Left ventricle myocardium inferior (tissue), 1 donor: ENCODE measurements around the gene FERMT2. TPM values are rescaled to one million over a fixed set of nuclear protein-coding genes. Genes with fewer than 3 reads are reported as not detected.

Experiments used
- DNase-seq: peaks from one replicate; pipeline ENCODE4 v3.0.0-alpha.2; 2020
- H3K27ac ChIP-seq: fragments of 200-600 bp; replicated peaks from 2 replicates; pipeline ENCODE4 v1.8.0; 2021
- H3K27me3 ChIP-seq: fragments of 200-600 bp; 2 replicates; pipeline ENCODE4 v1.8.0; 2021; ENCODE audit warnings: low read depth
- H3K36me3 ChIP-seq: fragments of 200-600 bp; 2 replicates; pipeline ENCODE4 v1.8.0; 2021
- H3K4me1 ChIP-seq: fragments of 200-600 bp; 2 replicates; pipeline ENCODE4 v1.8.0; 2021
- H3K4me3 ChIP-seq: fragments of 200-600 bp; 2 replicates; pipeline ENCODE4 v1.8.0; 2021; ENCODE audit warnings: mild to moderate bottlenecking, moderate library complexity
- H3K9me3 ChIP-seq: fragments of 200-600 bp; replicated peaks from 2 replicates; pipeline ENCODE4 v1.8.0; 2021
- CTCF ChIP-seq: fragments of 200-600 bp; IDR thresholded peaks from 2 replicates; pipeline ENCODE4 v1.8.0; 2021; ENCODE audit warnings: antibody characterized with exemption, mild to moderate bottlenecking, borderline replicate concordance
- intact Hi-C: fragments of 100-400 bp; cut with micrococcal nuclease; formaldehyde crosslinking; loops from one replicate; pipeline ENCODE4 v1.11.0; 2022
- total RNA-seq: library from RNA; stranded (reverse); fragmentation: NEBNext Ultra II Directional; extraction: Animal tissue kit (Norgen Biotek cat#: 25700); gene quantifications from one replicate; pipeline ENCODE4 v1.2.1, GENCODE V29; 2021
- donor health status: DM: no; HTN: yes; CAD: no; lungs with severe emphysema.

Gene FERMT2
- total RNA-seq, 1 donor from 2014 or later: 91.9 TPM

- Histone ChIP-seq H3K27me3 (no peaks in the 10 kb centered on the region), H3K27ac (peak overlapping the region; percentile 70), H3K36me3 (no peaks in the 10 kb centered on the region), H3K9me3 (no peaks in the 10 kb centered on the region), H3K4me1 (peaks cover 22% of the 10 kb centered on the region), H3K4me3 (no peak overlapping the region)
- TF ChIP-seq CTCF: peak; percentile 78
- intact Hi-C loops: loop anchor here (5.0 kb wide), 1 partner anchor 139 kb away; no protein-coding TSS in a partner anchor
- DNase-seq: peak; percentile 29
Observed at GRCh38 chr14:52961060-52961639, 10.3 kb upstream of the FERMT2 start.

DNA sequence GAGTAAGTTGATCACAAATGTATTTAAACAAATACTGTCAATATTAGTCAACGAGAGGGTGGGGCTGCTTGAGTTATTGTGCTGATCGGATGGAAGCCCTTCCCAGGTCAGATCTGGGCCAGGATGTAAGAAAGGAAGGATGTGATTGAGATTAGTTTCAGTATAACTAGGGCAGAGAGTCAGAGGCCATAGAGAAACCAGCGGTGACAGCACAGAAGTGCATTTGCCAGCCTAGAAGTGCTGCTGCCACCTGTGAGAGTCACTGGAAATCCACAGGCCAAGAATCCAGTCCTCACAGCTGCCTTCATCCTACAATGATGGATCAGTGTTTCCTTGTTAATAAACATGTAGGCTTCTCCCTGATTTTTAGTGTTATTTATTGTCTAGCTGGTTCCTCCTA, 9.8 kb upstream of the FERMT2 start:
- no peaks in the 10 kb centered on the region for H3K9me3 ChIP-seq
- TF ChIP-seq CTCF: no peak
- peaks cover 22% of the 10 kb centered on the region for H3K4me1 ChIP-seq
- no peaks in the 10 kb centered on the region for H3K27me3 ChIP-seq
- peak overlapping the region; percentile 70 for H3K27ac ChIP-seq
- H3K4me3 ChIP-seq: no peak overlapping the region
- H3K36me3 ChIP-seq: no peaks in the 10 kb centered on the region
- intact Hi-C loops: loop anchor here (5.0 kb wide), 1 partner anchor 138 kb away; no protein-coding TSS in a partner anchor
- no peak for DNase-seq

GRCh38 chr14:52954346-52955214, 3.7 kb upstream of the FERMT2 start:
- TF ChIP-seq CTCF: no peak
- H3K27ac ChIP-seq: no peak overlapping the region
- H3K4me3 ChIP-seq: no peak overlapping the region
- intact Hi-C loops: loop anchor here (10.0 kb wide), 1 partner anchor 90 kb away; no protein-coding TSS in a partner anchor
- H3K4me1 ChIP-seq: peaks cover 30% of the 10 kb centered on the region
- no peaks in the 10 kb centered on the region for H3K36me3 ChIP-seq
- no peak for DNase-seq
- H3K27me3 ChIP-seq: no peaks in the 10 kb centered on the region
- H3K9me3 ChIP-seq: no peaks in the 10 kb centered on the region

- peaks cover 53% of the 10 kb centered on the region for H3K4me1 ChIP-seq
- H3K4me3 ChIP-seq: peak overlapping the region; percentile 95
- TF ChIP-seq CTCF: peak; percentile 62
- no peak for DNase-seq
- intact Hi-C loops: loop anchor here (10.0 kb wide), 1 partner anchor 93 kb away; no protein-coding TSS in a partner anchor
- peaks cover 8% of the 10 kb centered on the region for H3K36me3 ChIP-seq
- H3K27ac ChIP-seq: peak overlapping the region; percentile 100
- H3K9me3 ChIP-seq: no peaks in the 10 kb centered on the region
- H3K27me3 ChIP-seq: no peaks in the 10 kb centered on the region
Observed at GRCh38 chr14:52951681-52952554, 1.1 kb upstream of the FERMT2 start.

DNA sequence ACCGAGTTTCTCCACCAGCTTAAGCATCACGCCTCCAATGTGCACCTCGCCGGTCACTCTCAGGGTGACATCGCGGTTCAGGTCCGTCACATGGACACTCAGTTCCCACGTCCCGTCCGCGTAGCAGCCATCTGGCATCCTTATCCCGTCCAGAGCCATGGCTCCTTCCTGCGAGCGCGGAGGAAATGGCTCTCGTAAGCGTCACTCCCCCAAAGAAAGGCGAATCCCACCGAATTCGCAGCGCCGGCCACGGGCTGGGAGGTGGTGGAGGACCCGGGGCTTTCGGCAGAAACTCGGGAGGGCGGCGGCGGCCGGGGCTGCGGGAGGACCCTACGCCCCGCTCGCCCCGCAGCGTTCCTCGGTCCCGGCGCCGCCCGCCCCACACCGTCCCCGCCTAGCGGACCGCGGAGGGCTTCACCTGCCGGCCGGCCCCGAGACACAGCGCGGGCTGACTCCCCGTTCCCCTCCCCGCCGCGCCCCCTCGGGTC, 396 bp downstream of the FERMT2 start:
- Histone ChIP-seq H3K27me3 (no peaks in the 10 kb centered on the region), H3K9me3 (no peaks in the 10 kb centered on the region), H3K27ac (peak overlapping the region; percentile 100), H3K4me1 (peaks cover 65% of the 10 kb centered on the region), H3K4me3 (peak overlapping the region; percentile 95), H3K36me3 (peaks cover 11% of the 10 kb centered on the region)
- intact Hi-C loops: loop anchor here (10.0 kb wide), 1 partner anchor 94 kb away; no protein-coding TSS in a partner anchor
- DNase-seq: peak; percentile 58
- peak; percentile 34 for TF ChIP-seq CTCF
